H1 (cell line): ENCODE results near the gene ASRGL1. TPM values are rescaled to one million over a fixed set of nuclear protein-coding genes. Genes with fewer than 3 reads are reported as not detected.

Experiments
- CTCF ChIA-PET: fragments of 300-600 bp; sonication (Branson Sonifier 250); formaldehyde crosslinking; loops from one replicate; lab custom pipeline; 2021; ENCODE audit not compliant: partially characterized antibody; lab: Charles Lee
- POLR2A ChIA-PET: fragments of 300-600 bp; sonication (Branson Sonifier 250); formaldehyde crosslinking; loops from one replicate; lab custom pipeline; 2021; ENCODE audit warnings: inconsistent platforms; ENCODE audit not compliant: partially characterized antibody; lab: Charles Lee
- DNase-seq, 2 experiments: peaks; one replicate each; pipeline versions ENCODE4 v3.0.0 to v3.0.0-alpha.2; 2010 to 2022; ENCODE audit warnings: low spot score in 2 of 2, low read depth in 1 of 2, mixed read lengths in 1 of 2
- FAIRE-seq: peaks from 2 replicates; lab custom pipeline; 2011; peaks lifted over from hg19 to GRCh38; lab: Jason Lieb, UNC
- H2AFZ ChIP-seq: 2 replicates; pipeline ENCODE4 v1.8.1; 2012; ENCODE audit warnings: low read length, inconsistent platforms
- H2AK5ac ChIP-seq: 2 replicates; pipeline ENCODE4 v1.6.1; 2013; ENCODE audit warnings: low read depth, low read length
- H2BK120ac ChIP-seq: replicated peaks from 2 replicates; pipeline ENCODE3; 2013; ENCODE audit warnings: low read depth, low read length, inconsistent platforms
- H2BK12ac ChIP-seq: 2 replicates; pipeline ENCODE4 v1.6.1; 2013; ENCODE audit warnings: low read depth, low read length
- H2BK15ac ChIP-seq: 2 replicates; pipeline ENCODE4 v1.6.1; 2013; ENCODE audit warnings: low read length
- H2BK20ac ChIP-seq: 2 replicates; pipeline ENCODE4 v1.6.1; 2013; ENCODE audit warnings: low read length
- H2BK5ac ChIP-seq: 2 replicates; pipeline ENCODE4 v1.6.1; 2013; ENCODE audit warnings: low read depth, low read length
- H3K14ac ChIP-seq: 2 replicates; pipeline ENCODE4 v1.6.1; 2013; ENCODE audit warnings: inconsistent platforms; ENCODE audit not compliant: insufficient read length
- H3K18ac ChIP-seq: 2 replicates; pipeline ENCODE4 v1.6.1; 2013; ENCODE audit warnings: low read length; ENCODE audit errors: extremely low read depth
- H3K23ac ChIP-seq: 2 replicates; pipeline ENCODE4 v1.6.1; 2013; ENCODE audit warnings: inconsistent platforms; ENCODE audit not compliant: insufficient read length
- H3K23me2 ChIP-seq: 2 replicates; pipeline ENCODE4 v1.6.1; 2013; ENCODE audit warnings: low read depth, low read length
- H3K27ac ChIP-seq: 2 replicates; pipeline ENCODE4 v1.6.1; 2011; ENCODE audit warnings: low read depth, low read length, inconsistent platforms
- H3K27me3 ChIP-seq, 4 experiments: replicated peaks in 1 of 4; 1 replicate in 1 of 4; 2 replicates in 3 of 4; pipeline versions ENCODE4 v1.6.1 to v1.8.1; 2011 to 2013; ENCODE audit warnings: low read length in 3 of 4, mild to moderate bottlenecking in 3 of 4, inconsistent platforms in 2 of 4, mixed read lengths in 2 of 4, moderate library complexity in 1 of 4; ENCODE audit not compliant: control insufficient read depth in 3 of 4, insufficient read depth in 3 of 4; ENCODE audit errors: extremely low read depth in 1 of 4
- H3K36me3 ChIP-seq, 4 experiments: 2 replicates each; pipeline versions ENCODE4 v1.6.1 to v1.8.1; 2011 to 2013; ENCODE audit warnings: mild to moderate bottlenecking in 4 of 4, low read length in 3 of 4, moderate library complexity in 2 of 4, control low read depth in 1 of 4, inconsistent platforms in 1 of 4; ENCODE audit not compliant: insufficient read depth in 4 of 4, control insufficient read depth in 2 of 4
- H3K4ac ChIP-seq: replicated peaks from 2 replicates; pipeline ENCODE3; 2013; ENCODE audit warnings: low read length, low read depth, mixed read lengths, inconsistent platforms; ENCODE audit not compliant: insufficient read length
- H3K4me1 ChIP-seq, 4 experiments: replicated peaks in 1 of 4; 1 replicate in 1 of 4; 2 replicates in 3 of 4; pipeline versions ENCODE4 v1.6.1 to v1.8.1; 2011 to 2013; ENCODE audit warnings: low read length in 3 of 4, inconsistent platforms in 2 of 4, mixed read lengths in 1 of 4; ENCODE audit not compliant: insufficient read depth in 4 of 4, control insufficient read depth in 3 of 4
- H3K4me2 ChIP-seq, 2 experiments: 2 replicates each; pipeline versions ENCODE4 v1.6.1 to v1.8.1; 2011 to 2013; ENCODE audit warnings: low read depth in 2 of 2, low read length in 2 of 2, control low read depth in 1 of 2, inconsistent platforms in 1 of 2, mild to moderate bottlenecking in 1 of 2; ENCODE audit not compliant: insufficient read depth in 1 of 2
- H3K4me3 ChIP-seq, 4 experiments: fragments of 200-600, 300-600 bp in 1 of 4; sonication (generic), shearing (Covaris generic), sonication (Bioruptor Twin) in 1 of 4; 2 replicates each; pipeline versions ENCODE4 v1.5.1 to v1.8.1; 2011 to 2016; ENCODE audit warnings: low read length in 4 of 4, low read depth in 3 of 4, control low read depth in 2 of 4, inconsistent platforms in 2 of 4, mild to moderate bottlenecking in 2 of 4, mixed read lengths in 1 of 4, moderate library complexity in 1 of 4; ENCODE audit not compliant: insufficient read depth in 2 of 4; ENCODE audit errors: extremely low read depth in 1 of 4
- H3K56ac ChIP-seq: replicated peaks from 2 replicates; pipeline ENCODE3; 2013; ENCODE audit warnings: low read depth, mild to moderate bottlenecking, mixed read lengths, low read length, inconsistent platforms; ENCODE audit not compliant: insufficient read length
- H3K79me1 ChIP-seq: 2 replicates; pipeline ENCODE4 v1.6.1; 2013; ENCODE audit warnings: low read depth, low read length, control low read depth
- H3K79me2 ChIP-seq, 2 experiments: 2 replicates each; pipeline versions ENCODE4 v1.6.1 to v1.8.1; 2012 to 2013; ENCODE audit warnings: low read length in 2 of 2, mild to moderate bottlenecking in 2 of 2, inconsistent platforms in 1 of 2; ENCODE audit not compliant: insufficient read depth in 2 of 2, control insufficient read depth in 1 of 2
- H3K9ac ChIP-seq, 4 experiments: replicated peaks in 1 of 4; 1 replicate in 1 of 4; 2 replicates in 3 of 4; pipeline versions ENCODE4 v1.6.1 to v1.8.1; 2011 to 2013; ENCODE audit warnings: low read depth in 3 of 4, low read length in 3 of 4, control low read depth in 2 of 4, mild to moderate bottlenecking in 2 of 4, moderate library complexity in 2 of 4, inconsistent platforms in 1 of 4; ENCODE audit errors: extremely low read depth in 1 of 4
- H3K9me3 ChIP-seq, 2 experiments: 2 replicates each; pipeline versions ENCODE4 v1.6.1 to v1.8.1; 2012 to 2013; ENCODE audit warnings: mild to moderate bottlenecking in 2 of 2, moderate library complexity in 2 of 2, control low read depth in 1 of 2, inconsistent platforms in 1 of 2, low read depth in 1 of 2, low read length in 1 of 2, mixed read lengths in 1 of 2; ENCODE audit not compliant: insufficient read depth in 2 of 2
- H4K20me1 ChIP-seq, 2 experiments: replicated peaks in 1 of 2; 2 replicates each; pipeline versions ENCODE3 to v1.8.1; 2011 to 2013; ENCODE audit warnings: inconsistent platforms in 2 of 2, low read length in 2 of 2, mild to moderate bottlenecking in 1 of 2; ENCODE audit not compliant: insufficient read depth in 2 of 2, control insufficient read depth in 1 of 2
- H4K5ac ChIP-seq: 2 replicates; pipeline ENCODE4 v1.6.1; 2013; ENCODE audit warnings: low read length, low read depth, mixed read lengths, inconsistent platforms; ENCODE audit not compliant: insufficient read length
- H4K8ac ChIP-seq: 2 replicates; pipeline ENCODE4 v1.8.0; 2013; ENCODE audit warnings: mild to moderate bottlenecking, moderate library complexity, low read length, inconsistent platforms; ENCODE audit not compliant: insufficient read depth; ENCODE audit errors: extremely low read depth
- H4K91ac ChIP-seq: replicated peaks from 2 replicates; pipeline ENCODE3; 2013; ENCODE audit warnings: low read length, mixed read lengths, inconsistent platforms; ENCODE audit not compliant: insufficient read length
- BACH1 ChIP-seq: IDR thresholded peaks from 2 replicates; pipeline ENCODE4 v1.6.1; 2012; ENCODE audit warnings: low read length, improper control_type of control experiment
- CBX5 ChIP-seq: fragments of 300-800, 300-1000 bp; sonication (generic); IDR thresholded peaks from 2 replicates; pipeline ENCODE4 v1.7.1; 2016; ENCODE audit warnings: antibody characterized with exemption, low read length, low read depth
- CEBPB ChIP-seq: IDR thresholded peaks from 2 replicates; pipeline ENCODE4 v1.6.1; 2012; ENCODE audit warnings: low read depth, low read length
- CTBP2 ChIP-seq: IDR thresholded peaks from 2 replicates; pipeline ENCODE4 v1.7.0; 2011; ENCODE audit warnings: borderline replicate concordance, mild to moderate bottlenecking, moderate library complexity, mixed read lengths, low read length; ENCODE audit not compliant: insufficient read depth, insufficient read length
- E2F6 ChIP-seq: IDR thresholded peaks from 2 replicates; pipeline ENCODE4 v1.6.1; 2012; ENCODE audit warnings: inconsistent platforms
- EZH2 ChIP-seq: fragments of 200-600 bp; sonication (generic); IDR thresholded peaks from 2 replicates; pipeline ENCODE4 v1.7.1; 2012; ENCODE audit warnings: low read depth, mild to moderate bottlenecking, moderate library complexity, low read length, inconsistent platforms; ENCODE audit not compliant: severe bottlenecking
- HDAC6 ChIP-seq: IDR thresholded peaks from one replicate; pipeline ENCODE4 v1.7.1; 2012; ENCODE audit warnings: low read depth, mild to moderate bottlenecking, inconsistent platforms, low read length, moderate library complexity
- RAD21 ChIP-seq, 2 experiments: IDR thresholded peaks in 1 of 2; conservative IDR thresholded peaks in 1 of 2; 2 replicates each; pipeline ENCODE4 v1.6.1; 2011; ENCODE audit warnings: low read depth in 2 of 2, low read length in 2 of 2, improper control_type of control experiment in 1 of 2, inconsistent platforms in 1 of 2, mild to moderate bottlenecking in 1 of 2, moderate library complexity in 1 of 2
- TAF1 ChIP-seq: IDR thresholded peaks from 2 replicates; pipeline ENCODE4 v1.6.1; 2011; ENCODE audit warnings: mild to moderate bottlenecking, low read depth, low read length
- TBP ChIP-seq: IDR thresholded peaks from 2 replicates; pipeline ENCODE4 v1.6.1; 2011; ENCODE audit warnings: low read depth, low read length, improper control_type of control experiment
- TCF12 ChIP-seq: IDR thresholded peaks from 2 replicates; pipeline ENCODE4 v1.6.1; 2011; ENCODE audit warnings: low read depth, mild to moderate bottlenecking, low read length
- USF2 ChIP-seq: IDR thresholded peaks from 2 replicates; pipeline ENCODE4 v1.6.1; 2011; ENCODE audit warnings: low read length, improper control_type of control experiment
- WGBS, 2 experiments: shearing (Covaris generic) in 1 of 2; methylation state at CpG; one replicate each; pipeline versions ENCODE4 v1.1.6 to v1.1.7; 2013 to 2015; ENCODE audit warnings: low lambda C conversion rate in 2 of 2, mixed read lengths in 2 of 2, inconsistent platforms in 1 of 2, low coverage in 1 of 2, missing lambda C conversion rate in 1 of 2; ENCODE audit not compliant: insufficient replicate concordance in 2 of 2, insufficient coverage in 1 of 2, insufficient read length in 1 of 2; ENCODE audit errors: extremely low coverage in 1 of 2, missing lambda C conversion rate in 1 of 2; 5-methylcytosine and 5-hydroxymethylcytosine counted together
- polyA plus RNA-seq, 7 experiments: library from polyadenylated mRNA; depleted of rRNA in 3 of 7; stranded (reverse) in 5 of 7; unstranded in 2 of 7; fragments of >200 nt in 5 of 7; fragments of 200-250 nt in 2 of 7; gene quantifications; 1 replicate in 5 of 7; 2 replicates in 1 of 7; 4 replicates in 1 of 7; pipeline versions ENCODE4 v1.2.1 to v1.2.3, GENCODE V29; 2011 to 2013; ENCODE audit warnings: missing spikeins in 2 of 7, mixed read lengths in 2 of 7
- total RNA-seq: library from RNA; stranded (reverse); fragmentation: NEBNext Ultra II Directional; extraction: Animal tissue kit (Norgen Biotek cat#: 25700); gene quantifications from 2 replicates; pipeline ENCODE4 v1.2.1, GENCODE V29; 2021

Gene ASRGL1
- total and polyA plus RNA-seq, 2 of the 8 experiments (the other 6 are each of a cell fraction or from before 2014, with no cell fraction given), result 19.9 to 23.5 TPM

GRCh38 chr11:62406034-62406433, 68.8 kb downstream of the ASRGL1 start:
- no peak overlapping the region for H3K56ac ChIP-seq
- H3K23me2 ChIP-seq, result no peaks in the 10 kb centered on the region; the same call in 1 of the 2 replicates
- no peaks in the 10 kb centered on the region for H3K79me2 ChIP-seq
- no peaks in the 10 kb centered on the region for H3K36me3 ChIP-seq
- FAIRE-seq (no peak), DNase-seq (no peak)
- no peak overlapping the region for H2BK120ac ChIP-seq
- H3K4me3 ChIP-seq, result no peak overlapping the region
- H2AFZ ChIP-seq, result no peak overlapping the region
- H3K4me1 ChIP-seq, result peaks cover 0 to 13% (median 1%) of the 10 kb centered on the region in 4 experiments; a peak in 5 of 7 replicates
- POLR2A ChIA-PET, result interaction anchor here (0.7 kb wide), 1 partner anchor 259 kb away, joined by 3 read pairs; the partner anchor contains the start of genes C11orf98 and CSKMT
- 0 out of 7 replicates have a peak, but pooled peaks cover 0 to 2% (median 0%) of the 10 kb centered on the region in 4 experiments for H3K27me3 ChIP-seq
- no peak overlapping the region for H2BK12ac ChIP-seq
- H3K23ac ChIP-seq, result no peak overlapping the region
- no peaks in the 10 kb centered on the region for H3K79me1 ChIP-seq
- no peak overlapping the region for H3K14ac ChIP-seq
- no peak overlapping the region for H2BK20ac ChIP-seq
- H3K4ac ChIP-seq, result no peak overlapping the region
- H3K9ac ChIP-seq, result no peak overlapping the region
- no peak overlapping the region for H2BK5ac ChIP-seq
- no peak overlapping the region for H3K18ac ChIP-seq
- H3K27ac ChIP-seq, result no peak overlapping the region
- H4K91ac ChIP-seq, result no peak overlapping the region
- H4K5ac ChIP-seq, result no peak overlapping the region
- no peak overlapping the region for H2BK15ac ChIP-seq
- CTCF ChIA-PET, result interaction anchor here (0.9 to 9.5 kb wide), 5 partner anchors 13 to 136 kb away, joined by 3 to 56 read pairs (median 4); no protein-coding TSS in a partner anchor
- no peak overlapping the region for H4K8ac ChIP-seq
- WGBS, 2 experiments, result 86% methylated on average over 4 of the region's 4 CpGs; no CpG with 5 or more reads in 1 of the 2 experiments
- no peaks in the 10 kb centered on the region for H4K20me1 ChIP-seq
- H2AK5ac ChIP-seq, result no peak overlapping the region
- H3K4me2 ChIP-seq, result no peak overlapping the region
- no peaks in the 10 kb centered on the region for H3K9me3 ChIP-seq
- TF ChIP-seq CBX5 (no peak), BACH1 (no peak), EZH2 (no peak), TCF12 (no peak), HDAC6 (no peak), TBP (no peak), TAF1 (no peak), E2F6 (no peak), CTBP2 (no peak), USF2 (no peak), RAD21 (IDR thresholded peaks at IDR 0.05 in 1 of 2, conservative IDR thresholded peaks at IDR 0.05 in 1 of 2; ENCODE audit: low read depth in 2 of 2, low read length in 2 of 2) (no peak), CEBPB (no peak)
